ENCODE results near the gene PLB1.

GRCh38 chr2:28591711-28592335 lies 96.0 kb downstream of the PLB1 start:
- no peak for TF ChIP-seq CTCF (conservative IDR thresholded peaks at IDR 0.05)
- no peak for TF ChIP-seq ZFX (IDR thresholded peaks at IDR 0.05)
